GM12892 (cell line): ENCODE results near the gene CCDC158.

Source experiments
- POLR2A ChIP-seq: IDR thresholded peaks from 2 replicates; pipeline ENCODE4 v1.6.1; 2011; ENCODE audit warnings: low read depth, low read length, control low read depth
- POLR2AphosphoS5 ChIP-seq: IDR thresholded peaks from 2 replicates; pipeline ENCODE4 v1.6.1; 2011; ENCODE audit warnings: low read depth, low read length, control low read depth
- TAF1 ChIP-seq: IDR thresholded peaks from 2 replicates; pipeline ENCODE4 v1.6.1; 2011; ENCODE audit warnings: low read depth, mild to moderate bottlenecking, control low read depth, low read length, borderline replicate concordance

GRCh38 chr4:76383001-76383400, 37.9 kb downstream of the CCDC158 start:
- TF ChIP-seq POLR2A (no peak), POLR2AphosphoS5 (no peak), TAF1 (no peak)
